CD4-positive, alpha-beta T cell treated with Interferon gamma for 1 hour (primary cell): ENCODE results near the gene NOP53.
"Not testable (repeated sequence)": the region's sequence is repeated elsewhere in the genome, so short reads cannot be mapped to it uniquely, and the experiment has no call there.

ENCODE experiments used
- DNase-seq: peaks from one replicate; pipeline ENCODE4 v3.0.0-alpha.2; 2020

Gene NOP53

GRCh38 chr19:47745010-47745901, at the start of gene NOP53:
TSS of gene NOP53 (plus strand) at chr19:47745546. CDS start at chr19:47745560, 14 bp downstream.
- peak; percentile 95 for DNase-seq

GRCh38 chr19:47696635-47697034, 48.7 kb upstream of the NOP53 start:
- no peak for DNase-seq

- peak; percentile 49 for DNase-seq
Observed at GRCh38 chr19:47697863-47698609, 47.3 kb upstream of the NOP53 start.

GRCh38 chr19:47698631-47699359, 46.6 kb upstream of the NOP53 start:
- DNase-seq, result no peak

- peak; percentile 43 for DNase-seq
Observed at GRCh38 chr19:47699360-47699917, 45.9 kb upstream of the NOP53 start.

- DNase-seq, result no peak
Observed at GRCh38 chr19:47700934-47701716, 44.2 kb upstream of the NOP53 start.

GRCh38 chr19:47701717-47702552, 43.4 kb upstream of the NOP53 start:
- DNase-seq, result no peak

GRCh38 chr19:47702671-47703070, 42.7 kb upstream of the NOP53 start:
- no peak for DNase-seq

- no peak for DNase-seq
Observed at GRCh38 chr19:47703301-47703700, 42.0 kb upstream of the NOP53 start.

GRCh38 chr19:47704024-47704423, 41.3 kb upstream of the NOP53 start:
- DNase-seq, result no peak

GRCh38 chr19:47704656-47705055, 40.7 kb upstream of the NOP53 start:
- no peak for DNase-seq

GRCh38 chr19:47707135-47707925, 38.0 kb upstream of the NOP53 start:
- peak; percentile 67 for DNase-seq

- DNase-seq, result no peak
Observed at GRCh38 chr19:47711652-47712242, 33.6 kb upstream of the NOP53 start.

- peak; percentile 19 for DNase-seq
Observed at GRCh38 chr19:47713046-47714021, 32.0 kb upstream of the NOP53 start, which contains the start of gene EHD2. TSS of gene EHD2 (plus strand) at chr19:47713422. CDS start at chr19:47716613, 3,191 bp downstream.

- no peak for DNase-seq
Observed at GRCh38 chr19:47714339-47714738, 31.0 kb upstream of the NOP53 start.

- DNase-seq, result not testable (repeated sequence)
Observed at GRCh38 chr19:47714855-47715254, 30.5 kb upstream of the NOP53 start.

- no peak for DNase-seq
Observed at GRCh38 chr19:47716270-47716937, 28.9 kb upstream of the NOP53 start.
